Fibroblast of lung (primary cell): ENCODE measurements around the gene SKP1. TPM values are rescaled to one million over a fixed set of nuclear protein-coding genes. Genes with fewer than 3 reads are reported as not detected.

Experiments used
- DNase-seq, 2 donors: peaks; one replicate each; pipeline versions ENCODE4 v3.0.0 to v3.0.0-alpha.2; 2010; ENCODE audit warnings: low read depth in 2 of 2
- H2AFZ ChIP-seq: 2 replicates; pipeline ENCODE4 v1.5.1; 2012; ENCODE audit warnings: low read length, control low read depth, inconsistent platforms
- H3K27ac ChIP-seq: 2 replicates; pipeline ENCODE4 v1.5.1; 2011; ENCODE audit warnings: low read length, control low read depth; ENCODE audit not compliant: insufficient read depth
- H3K27me3 ChIP-seq: 2 replicates; pipeline ENCODE4 v1.5.1; 2011; ENCODE audit warnings: mild to moderate bottlenecking, low read length; ENCODE audit not compliant: control insufficient read depth, insufficient read depth
- H3K36me3 ChIP-seq: 2 replicates; pipeline ENCODE4 v1.5.1; 2011; ENCODE audit warnings: low read length; ENCODE audit not compliant: control insufficient read depth, insufficient read depth
- H3K4me1 ChIP-seq: 2 replicates; pipeline ENCODE4 v1.5.1; 2011; ENCODE audit warnings: low read length; ENCODE audit not compliant: control insufficient read depth, insufficient read depth; ENCODE audit errors: extremely low read depth
- H3K4me2 ChIP-seq: 2 replicates; pipeline ENCODE4 v1.5.1; 2011; ENCODE audit warnings: low read length, control low read depth; ENCODE audit not compliant: insufficient read depth; ENCODE audit errors: extremely low read depth
- H3K4me3 ChIP-seq, 4 experiments: fragments of 200-600 bp in 1 of 4; sonication (generic) in 1 of 4; replicated peaks in 1 of 4; 2 replicates each; pipeline ENCODE4 v1.5.1; 2011 to 2016; ENCODE audit warnings: low read length in 4 of 4, low read depth in 3 of 4, mild to moderate bottlenecking in 3 of 4, control low read depth in 2 of 4, inconsistent platforms in 1 of 4, mixed read lengths in 1 of 4; ENCODE audit not compliant: insufficient read depth in 1 of 4; ENCODE audit errors: control extremely low read depth in 1 of 4
- H3K79me2 ChIP-seq: 2 replicates; pipeline ENCODE4 v1.5.1; 2012; ENCODE audit warnings: mild to moderate bottlenecking, low read length, inconsistent platforms; ENCODE audit not compliant: control insufficient read depth, insufficient read depth
- H3K9ac ChIP-seq: 2 replicates; pipeline ENCODE4 v1.5.1; 2011; ENCODE audit warnings: mild to moderate bottlenecking, low read length, control low read depth; ENCODE audit not compliant: insufficient read depth
- H3K9me3 ChIP-seq: 2 replicates; pipeline ENCODE4 v1.5.1; 2012; ENCODE audit warnings: low read depth, low read length; ENCODE audit not compliant: control insufficient read depth, insufficient read depth
- H4K20me1 ChIP-seq: 2 replicates; pipeline ENCODE4 v1.5.1; 2011; ENCODE audit warnings: low read length; ENCODE audit not compliant: control insufficient read depth, insufficient read depth; ENCODE audit errors: extremely low read depth
- CTCF ChIP-seq, 2 donors: IDR thresholded peaks in 1 of 2; conservative IDR thresholded peaks in 1 of 2; 1 replicate in 1 of 2; 2 replicates in 1 of 2; pipeline ENCODE4 v1.5.1; 2011 to 2012; ENCODE audit warnings: low read length in 2 of 2, control low read depth in 1 of 2, inconsistent platforms in 1 of 2, low read depth in 1 of 2, mild to moderate bottlenecking in 1 of 2
- EZH2 ChIP-seq: IDR thresholded peaks from 2 replicates; pipeline ENCODE4 v1.5.1; 2012; ENCODE audit warnings: low read length, control low read depth, mild to moderate bottlenecking; ENCODE audit errors: missing control alignments
- polyA plus RNA-seq, 2 donors: library from polyadenylated mRNA; depleted of rRNA in 1 of 2; stranded (reverse) in 1 of 2; unstranded in 1 of 2; fragments of >200 nt; gene quantifications; 2 replicates each; pipeline ENCODE4 v1.2.1, GENCODE V29; 2011 to 2012; ENCODE audit warnings: missing spikeins in 1 of 2
- total RNA-seq: library from RNA; depleted of rRNA; stranded (reverse); fragments of >200 nt; gene quantifications from 2 replicates; pipeline ENCODE4 v1.2.1, GENCODE V29; 2014

The SKP1 gene
- total and polyA plus RNA-seq, 2 donors (not counting 1 experiment from before 2014, with no cell fraction given), result 259 to 985 TPM

- no peak overlapping the region for H3K4me3 ChIP-seq
- H3K27me3 ChIP-seq, result no peaks in the 10 kb centered on the region
- H2AFZ ChIP-seq, result no peak overlapping the region
- no peaks in the 10 kb centered on the region for H3K9me3 ChIP-seq
- no peaks in the 10 kb centered on the region for H4K20me1 ChIP-seq
- no peaks in the 10 kb centered on the region for H3K79me2 ChIP-seq
- H3K9ac ChIP-seq, result no peak overlapping the region
- peaks cover 3% of the 10 kb centered on the region for H3K36me3 ChIP-seq
- H3K27ac ChIP-seq, result no peak overlapping the region
- H3K4me2 ChIP-seq, result no peak overlapping the region
- peaks cover 4% of the 10 kb centered on the region for H3K4me1 ChIP-seq
- DNase-seq, result no peak
- TF ChIP-seq CTCF (conservative IDR thresholded peaks at IDR 0.05 in 1 of 2, IDR thresholded peaks at IDR 0.05 in 1 of 2; ENCODE audit: low read depth in 1 of 2, low read length in 2 of 2) (no peak), EZH2 (no peak)
Measured at GRCh38 chr5:134116789-134117761, 59.7 kb downstream of the SKP1 start.

- DNase-seq, result no peak
- Histone ChIP-seq H4K20me1 (no peaks in the 10 kb centered on the region), H3K27me3 (no peaks in the 10 kb centered on the region), H3K9me3 (no peaks in the 10 kb centered on the region), H3K4me2 (no peak overlapping the region), H3K4me3 (no peak overlapping the region), H3K4me1 (peaks cover 4% of the 10 kb centered on the region), H2AFZ (no peak overlapping the region), H3K36me3 (peaks cover 3% of the 10 kb centered on the region), H3K27ac (no peak overlapping the region), H3K9ac (no peak overlapping the region), H3K79me2 (no peaks in the 10 kb centered on the region)
- TF ChIP-seq CTCF (conservative IDR thresholded peaks at IDR 0.05 in 1 of 2, IDR thresholded peaks at IDR 0.05 in 1 of 2; ENCODE audit: low read depth in 1 of 2, low read length in 2 of 2), result no peak
- TF ChIP-seq EZH2, result no peak
Measured at GRCh38 chr5:134116286-134116685, 60.5 kb downstream of the SKP1 start.

- TF ChIP-seq EZH2 (no peak), CTCF (conservative IDR thresholded peaks at IDR 0.05 in 1 of 2, IDR thresholded peaks at IDR 0.05 in 1 of 2; ENCODE audit: low read depth in 1 of 2, low read length in 2 of 2) (no peak)
- Histone ChIP-seq H4K20me1 (no peaks in the 10 kb centered on the region), H3K36me3 (peaks cover 3% of the 10 kb centered on the region), H3K27ac (no peak overlapping the region), H3K9ac (no peak overlapping the region), H3K4me2 (peak overlapping the region; percentile 59), H3K9me3 (no peaks in the 10 kb centered on the region), H3K79me2 (no peaks in the 10 kb centered on the region), H3K4me1 (peaks cover 4% of the 10 kb centered on the region), H2AFZ (no peak overlapping the region), H3K4me3 (peak overlapping the region in 3 of 4 experiments; percentile 44 to 62 (median 51)), H3K27me3 (no peaks in the 10 kb centered on the region)
- peak in 1 of 2 donors; percentile 14 for DNase-seq
Measured at GRCh38 chr5:134115806-134116175, 61.0 kb downstream of the SKP1 start.
